Activated T-cell treated with anti-CD3 and anti-CD28 coated beads for 24 hours (primary cell): ENCODE measurements around the gene BORCS5.
"Not testable (repeated sequence)": the region's sequence is repeated elsewhere in the genome, so short reads cannot be mapped to it uniquely, and the experiment has no call there.

Experiments used
- DNase-seq: peaks from one replicate; pipeline ENCODE4 v3.0.0-alpha.2; 2020; ENCODE audit warnings: low read depth

BORCS5 gene

DNA sequence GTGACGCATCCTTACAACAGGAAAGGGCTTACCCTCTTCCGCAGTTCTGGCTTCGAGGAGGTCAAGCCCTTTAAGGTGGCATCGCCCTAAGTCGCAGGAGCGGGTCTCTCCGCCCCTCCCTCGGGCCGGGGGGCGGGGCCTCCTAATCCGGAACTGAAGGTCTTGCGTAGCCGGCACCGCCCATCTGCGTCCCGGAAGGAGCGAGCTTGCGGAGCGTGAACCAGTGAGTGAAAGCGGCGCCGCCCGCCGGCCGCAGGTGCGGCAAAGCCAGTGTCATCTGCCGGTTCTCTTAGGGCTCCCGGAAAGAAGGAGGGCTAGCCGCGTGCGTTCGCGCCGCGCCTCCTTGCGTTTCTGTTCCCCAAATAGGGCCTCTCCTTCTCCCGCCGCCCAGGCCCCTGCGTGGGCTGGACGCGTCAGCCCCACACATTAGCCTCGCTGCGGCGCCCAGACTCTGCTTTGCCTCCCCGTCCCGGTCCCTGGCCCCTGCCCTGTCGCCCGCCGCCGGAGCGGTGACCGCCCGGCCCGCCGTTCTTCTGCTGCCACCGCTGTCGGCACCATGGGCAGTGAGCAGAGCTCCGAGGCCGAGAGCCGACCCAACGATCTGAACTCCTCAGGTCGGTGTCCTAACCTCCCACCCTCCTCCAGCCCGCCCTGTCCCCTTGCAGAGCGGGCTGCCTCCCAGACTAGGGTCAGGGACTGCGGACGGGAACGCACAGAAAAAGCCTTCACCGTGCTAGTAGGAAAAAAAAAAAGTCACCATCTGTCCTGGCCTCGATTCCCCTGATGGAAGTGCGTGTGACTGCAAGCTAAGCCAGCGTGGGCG lies at the start of gene BORCS5:
BORCS5 (plus strand) TSS at position 183 of the 823 bp plus-strand sequence; CDS start at position 557, 374 bp downstream.
- DNase-seq = peak; percentile 97

DNA sequence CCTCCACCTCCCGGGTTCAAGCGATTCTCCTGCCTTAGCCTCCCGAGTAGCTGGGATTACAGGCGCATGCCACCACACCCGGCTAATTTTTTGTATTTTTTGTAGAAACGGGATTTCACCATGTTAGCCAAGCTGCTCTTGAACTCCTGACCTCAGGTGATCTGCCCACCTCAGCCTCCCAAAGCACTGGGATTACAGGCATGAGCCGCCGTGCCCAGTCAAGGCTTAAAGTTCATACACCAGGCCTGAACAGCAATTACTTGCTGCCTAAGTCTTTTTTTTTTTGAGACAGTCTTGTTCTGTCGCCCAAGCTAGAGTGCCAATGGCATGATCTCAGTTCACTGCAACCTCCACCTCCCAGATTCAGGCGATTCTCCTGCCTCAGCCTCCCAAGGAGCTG lies 46.2 kb upstream of the BORCS5 start:
- DNase-seq = not testable (repeated sequence)

GRCh38 chr12:12315838-12316237 lies 41.0 kb upstream of the BORCS5 start:
- DNase-seq = no peak

- DNase-seq = no peak
Measured at GRCh38 chr12:12319451-12320183, 37.3 kb upstream of the BORCS5 start.

DNA sequence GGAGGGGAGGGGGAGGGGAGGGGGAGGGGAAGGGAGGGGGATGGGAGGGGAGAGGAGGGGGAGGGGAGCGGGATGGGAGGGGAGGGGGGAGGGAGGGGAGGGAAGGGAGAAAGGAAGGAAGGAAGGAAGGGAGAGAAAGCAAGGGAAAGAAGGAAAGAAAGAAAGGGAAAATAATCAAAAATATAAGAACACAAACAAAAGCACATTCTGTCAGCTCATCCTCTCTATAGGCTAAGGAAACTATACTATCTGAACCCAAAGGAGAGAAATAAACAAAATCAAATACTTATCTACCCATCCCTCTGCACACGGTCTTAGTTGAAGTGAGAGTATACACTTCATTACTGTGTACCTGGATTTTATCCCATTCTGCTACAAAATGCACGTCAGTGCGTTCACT lies 33.8 kb upstream of the BORCS5 start:
- DNase-seq = no peak

DNA sequence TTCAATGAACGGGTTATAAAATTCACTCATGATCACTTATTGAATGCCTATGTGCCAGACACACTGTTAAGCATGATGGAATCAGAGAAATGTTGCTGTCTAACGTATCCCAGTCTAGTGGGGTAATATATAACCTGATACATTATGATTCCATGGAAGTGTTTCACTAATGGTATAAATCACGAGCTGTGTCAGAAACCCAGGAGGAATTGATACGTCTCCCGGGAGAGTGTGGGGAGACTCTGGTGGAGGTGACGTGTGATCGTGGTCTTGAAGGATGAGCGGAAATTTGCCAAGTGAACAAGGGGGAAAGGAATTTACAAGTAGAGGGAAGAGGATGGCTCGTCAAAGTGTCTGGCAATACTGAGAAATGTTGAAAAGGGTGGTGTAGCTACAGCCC lies 33.3 kb upstream of the BORCS5 start:
- DNase-seq = no peak

DNA sequence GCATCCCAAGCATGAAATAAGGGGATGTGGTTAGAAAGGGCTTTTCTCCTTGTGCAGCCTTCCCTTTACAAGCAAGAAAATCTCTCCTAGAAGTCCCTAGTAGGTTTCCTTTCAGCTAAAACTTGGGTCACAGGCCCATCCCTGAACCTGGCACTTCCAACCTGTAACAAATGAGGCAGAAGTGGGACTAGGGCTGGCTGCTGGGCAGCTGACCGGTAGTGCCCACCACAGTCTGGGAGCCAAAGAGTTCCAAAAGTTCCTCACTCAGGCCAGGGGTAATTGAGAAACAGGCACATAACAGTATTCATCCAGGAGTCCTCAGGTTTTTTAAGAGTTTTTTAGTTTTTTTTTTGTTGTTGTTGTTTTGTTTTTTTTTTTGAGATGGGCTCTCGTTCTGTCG lies 30.6 kb upstream of the BORCS5 start:
- DNase-seq = no peak

DNA sequence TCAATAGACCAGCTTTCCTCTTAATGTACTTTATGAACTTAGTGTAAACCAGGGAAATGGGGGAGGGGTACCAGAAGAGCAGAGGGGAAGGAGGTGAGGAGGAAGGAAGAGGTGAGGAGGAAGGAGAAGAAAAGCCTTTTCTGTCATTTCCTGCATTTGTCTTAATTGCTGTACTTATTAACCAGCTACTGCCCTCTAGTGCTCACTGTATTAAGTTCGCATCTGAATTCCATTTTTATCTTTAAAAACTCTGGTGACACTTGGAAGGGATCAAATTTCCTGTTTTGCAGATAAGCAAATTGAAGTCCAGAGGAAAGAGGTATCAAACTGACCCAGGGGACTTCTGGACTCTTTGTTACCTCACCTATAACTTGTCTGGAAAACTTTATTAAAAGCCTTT lies 29.1 kb upstream of the BORCS5 start:
- DNase-seq = no peak

GRCh38 chr12:12331244-12331771 lies 25.6 kb upstream of the BORCS5 start:
- no peak for DNase-seq

GRCh38 chr12:12331896-12332295 lies 25.0 kb upstream of the BORCS5 start:
- no peak for DNase-seq

DNA sequence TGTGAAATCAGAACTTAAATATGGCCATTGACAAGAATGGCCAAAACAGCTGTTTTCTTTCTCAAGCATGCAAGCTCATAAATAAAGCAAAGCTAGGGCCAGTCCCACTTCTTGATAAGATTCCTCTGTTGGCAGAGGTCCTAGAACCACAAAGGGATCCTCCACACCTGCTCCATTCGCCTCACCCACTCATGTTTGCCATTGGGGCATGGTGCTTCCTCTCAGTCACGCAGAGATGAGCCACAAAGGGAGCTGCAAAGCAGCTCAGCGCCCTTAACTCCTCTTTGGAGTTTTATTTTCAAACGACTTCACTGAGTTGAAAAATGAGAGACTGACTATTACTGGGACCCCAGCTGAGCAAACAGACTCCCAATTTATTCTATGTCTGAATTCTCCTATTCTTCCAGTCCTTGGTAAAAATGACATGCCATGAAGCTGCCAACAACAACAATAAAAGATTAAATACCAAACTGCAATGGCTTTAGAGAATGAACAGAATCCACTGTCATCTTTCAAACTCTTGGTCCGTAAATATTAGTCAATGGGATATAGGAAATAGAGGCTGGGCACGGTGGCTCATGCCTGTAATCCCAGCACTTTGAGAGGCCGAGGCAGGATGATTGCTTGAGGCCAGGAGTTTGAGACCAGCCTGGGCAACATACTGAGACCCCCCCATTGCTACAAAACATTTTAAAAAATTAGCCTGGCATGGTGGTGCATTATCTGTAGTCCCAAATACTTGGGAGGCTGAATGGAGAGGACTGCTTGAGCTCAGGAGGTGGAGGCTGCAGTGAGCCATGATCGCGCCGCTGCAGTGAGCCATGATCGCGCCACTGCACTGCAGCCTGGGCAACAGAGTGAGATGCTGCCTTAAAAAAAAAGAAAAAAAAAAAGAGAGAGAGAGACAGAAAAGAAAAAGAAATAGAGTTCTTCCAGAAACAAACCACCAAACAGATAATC lies 23.2 kb upstream of the BORCS5 start:
- no peak for DNase-seq

- peak; percentile 40 for DNase-seq
Measured at GRCh38 chr12:12334367-12335040, 22.4 kb upstream of the BORCS5 start.

DNA sequence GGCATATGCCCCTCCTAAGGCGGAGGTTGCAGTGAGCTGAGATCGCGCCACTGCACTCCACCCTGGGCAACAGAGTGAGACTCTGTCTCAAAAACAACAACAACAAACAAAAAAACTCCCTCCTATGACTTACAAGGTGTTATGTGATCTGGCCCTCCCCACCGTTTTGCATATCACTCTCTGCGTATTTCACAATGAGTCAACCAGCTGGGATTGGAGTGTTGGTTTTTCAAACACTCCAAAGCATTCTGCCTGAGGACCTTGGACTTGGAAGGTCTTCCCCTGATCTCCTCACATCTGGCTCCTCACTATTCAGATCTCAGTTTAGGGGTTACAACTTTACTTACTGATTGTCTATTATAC lies 20.8 kb upstream of the BORCS5 start:
- DNase-seq = no peak

DNA sequence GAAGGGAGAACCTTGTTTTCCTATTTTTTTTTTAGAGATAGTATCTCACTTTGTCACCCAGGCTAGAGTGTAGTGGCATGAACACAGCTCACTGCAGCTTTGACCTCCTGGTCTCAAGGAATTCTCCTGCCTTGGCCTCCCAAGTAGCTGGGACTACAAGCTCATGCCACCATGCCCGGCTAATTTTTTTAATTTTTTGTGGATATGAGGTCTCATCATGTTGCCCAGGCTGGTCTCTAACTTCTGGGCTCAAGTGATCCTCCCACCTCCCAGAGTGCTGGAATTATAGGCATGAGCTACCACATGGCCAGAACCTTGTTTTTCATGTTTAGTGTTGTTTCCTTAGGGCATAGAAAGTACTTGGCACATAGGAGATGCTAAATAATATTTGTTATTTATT lies 20.4 kb upstream of the BORCS5 start:
- DNase-seq = no peak

- no peak for DNase-seq
Measured at GRCh38 chr12:12338527-12339168, 18.2 kb upstream of the BORCS5 start.

DNA sequence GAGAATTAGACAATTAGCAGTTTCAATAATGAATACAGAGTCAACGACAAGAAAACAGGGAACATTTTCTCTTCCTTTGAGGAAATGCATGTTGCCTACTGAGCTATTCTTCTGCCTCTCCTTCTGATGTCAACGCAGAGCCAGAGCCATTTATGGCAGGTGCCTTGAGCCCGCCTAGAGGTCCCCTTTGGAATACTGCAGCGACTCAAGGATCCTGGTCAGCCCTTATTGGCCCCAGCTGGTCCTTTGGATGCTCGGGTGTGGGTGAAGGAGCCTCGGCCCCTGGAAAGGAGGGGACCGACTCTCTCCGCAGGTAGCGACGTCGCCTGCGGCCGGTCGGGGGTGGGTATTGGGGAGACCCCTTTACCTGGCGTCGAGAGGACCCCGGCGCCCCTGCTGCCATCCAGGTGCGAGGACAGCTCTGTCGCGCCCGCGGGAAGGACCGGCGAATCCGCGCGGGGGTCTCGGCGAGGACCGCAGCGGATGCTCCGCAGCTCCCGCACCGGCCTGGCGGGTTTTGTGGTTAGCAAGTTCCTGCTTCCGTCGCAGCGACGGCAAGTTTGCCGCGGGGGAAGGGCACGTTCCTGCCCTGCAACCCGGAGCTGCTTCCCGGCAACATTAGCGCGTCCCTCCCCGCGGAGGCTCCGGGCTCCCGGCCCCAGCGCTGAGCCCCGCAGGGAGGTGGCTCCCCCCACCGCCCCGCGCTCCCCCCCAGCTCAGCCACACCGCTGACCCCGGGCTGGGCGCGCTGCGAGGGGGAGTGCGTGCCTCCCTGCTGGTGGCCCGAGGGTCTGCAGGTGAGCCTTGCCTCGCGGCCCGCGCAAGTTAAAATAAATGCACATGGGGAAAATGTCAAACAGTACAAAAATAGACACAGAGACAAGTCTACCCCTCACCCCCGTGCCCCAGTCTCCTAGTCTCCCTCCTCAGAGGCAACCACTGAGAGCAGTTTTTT lies 6.9 kb upstream of the BORCS5 start, which contains the start of gene MANSC1:
MANSC1 (minus strand) TSS at position 532 of the 955 bp plus-strand sequence. CDS start 6,928 bp downstream, outside the sequence.
- DNase-seq = peak; percentile 26

DNA sequence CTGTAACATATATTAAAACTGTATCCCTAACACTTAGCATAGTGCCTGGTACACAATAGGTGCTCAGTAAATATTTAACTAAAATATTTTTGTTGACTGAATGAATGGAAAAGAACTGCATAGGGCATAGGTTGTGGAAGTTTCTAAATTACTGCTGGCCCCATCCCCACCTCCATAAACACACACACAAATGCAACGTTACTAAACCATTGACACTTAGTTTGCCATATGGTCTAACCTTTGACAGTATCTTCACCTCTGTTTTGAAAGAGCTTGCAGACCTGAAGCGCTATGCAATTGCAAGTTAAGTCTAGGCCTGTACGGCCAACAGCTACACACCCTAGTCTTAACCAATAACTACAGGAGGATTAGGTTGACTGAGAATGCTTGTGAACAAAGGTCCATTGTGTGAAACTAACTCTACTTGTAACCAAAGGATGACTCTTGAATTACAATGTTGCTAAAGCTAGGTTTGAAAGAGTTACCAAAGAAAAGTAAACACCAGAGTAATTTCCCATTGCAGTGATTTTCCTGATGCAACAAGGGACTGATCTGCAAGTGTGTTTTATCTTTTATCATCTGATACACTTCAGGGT lies 5.9 kb upstream of the BORCS5 start:
- no peak for DNase-seq

DNA sequence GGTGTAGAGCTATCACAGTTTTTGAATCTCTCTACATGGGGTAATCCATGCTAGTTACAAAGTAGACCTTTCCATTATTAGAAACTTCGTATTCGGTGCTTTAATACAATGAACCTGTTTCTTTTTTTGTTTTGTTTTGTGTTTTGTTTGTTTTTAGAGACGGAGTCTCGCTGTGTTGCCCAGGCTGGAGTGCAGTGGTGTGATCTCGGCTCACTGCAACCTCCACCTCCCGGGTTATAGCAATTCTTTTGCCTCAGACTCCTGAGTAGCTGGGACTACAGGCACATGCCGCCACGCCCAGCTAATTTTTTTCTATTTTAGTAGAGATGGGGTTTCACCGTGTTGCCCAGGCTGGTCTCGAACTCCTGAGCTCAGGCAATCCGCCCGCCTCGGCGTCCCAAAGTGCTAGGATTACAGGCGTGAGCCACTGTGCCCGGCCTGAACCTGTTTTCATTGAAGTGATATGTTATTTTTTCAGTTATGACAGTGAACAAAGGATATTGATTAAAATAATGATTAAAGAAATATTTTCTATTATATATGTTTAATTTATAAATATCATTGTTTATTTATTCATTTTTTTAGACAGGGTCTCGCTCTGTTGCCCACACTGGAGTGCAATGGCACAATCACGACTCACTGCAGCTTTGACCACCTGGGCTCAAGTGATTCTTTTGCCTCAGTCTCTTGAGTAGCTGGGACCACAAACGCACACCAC lies 5.3 kb upstream of the BORCS5 start:
- DNase-seq = not testable (repeated sequence)

GRCh38 chr12:12353276-12353675 lies 3.6 kb upstream of the BORCS5 start:
- DNase-seq = no peak
